ENCODE data around the gene PTPRO. TPM values are rescaled to one million over a fixed set of nuclear protein-coding genes. Genes with fewer than 3 reads are reported as not detected.

PTPRO gene
- total RNA-seq: 3.0 to 3.9 TPM (median 3.1 TPM) in 3 replicates
- long read RNA-seq, partial matches to known transcripts: 0 of 6 reads
- long read RNA-seq, other reads (novel, unspliced or antisense): 2 of 6 reads

- H3K27ac Mint-ChIP-seq (ENCODE audit: unreplicated experiment): no peak within 1 kb of the TSS
- H3K9me3 Mint-ChIP-seq (ENCODE audit: low read depth): no peaks in the 10 kb centered on the region
- DNase-seq (ENCODE audit: low spot score): no peak
- peak within 1 kb of the TSS; percentile 71 for H3K4me3 Mint-ChIP-seq (ENCODE audit: unreplicated experiment)
- TF ChIP-seq CTCF (IDR thresholded peaks at IDR 0.05): peak; percentile 42
- H3K36me3 Mint-ChIP-seq (ENCODE audit: low read depth): no peaks in the 10 kb centered on the region
- peaks cover 16% of the 10 kb centered on the region for H3K4me1 Mint-ChIP-seq (ENCODE audit: low read depth)
- peaks cover 31% of the 10 kb centered on the region for H3K27me3 Mint-ChIP-seq (ENCODE audit: low read depth)
These were observed at the start of gene PTPRO for GRCh38 chr12:15322164-15323061. PTPRO (plus strand) TSS chr12:15322508.

GRCh38 chr12:15273896-15274295 lies 48.4 kb upstream of the PTPRO start:
- no peak for DNase-seq (ENCODE audit: low spot score)
- Mint-ChIP-seq H3K27ac (ENCODE audit: unreplicated experiment) (no peak overlapping the region), H3K4me3 (ENCODE audit: unreplicated experiment) (no peak overlapping the region), H3K4me1 (ENCODE audit: low read depth) (peaks cover 23% of the 10 kb centered on the region), H3K9me3 (ENCODE audit: low read depth) (no peaks in the 10 kb centered on the region), H3K27me3 (ENCODE audit: low read depth) (no peaks in the 10 kb centered on the region), H3K36me3 (ENCODE audit: low read depth) (no peaks in the 10 kb centered on the region)
- no peak for TF ChIP-seq CTCF (IDR thresholded peaks at IDR 0.05)

GRCh38 chr12:15274561-15274967 lies 47.7 kb upstream of the PTPRO start:
- TF ChIP-seq CTCF (IDR thresholded peaks at IDR 0.05): no peak
- peak overlapping the region; percentile 68 for H3K27ac Mint-ChIP-seq (ENCODE audit: unreplicated experiment)
- no peaks in the 10 kb centered on the region for H3K36me3 Mint-ChIP-seq (ENCODE audit: low read depth)
- peaks cover 29% of the 10 kb centered on the region for H3K4me1 Mint-ChIP-seq (ENCODE audit: low read depth)
- H3K27me3 Mint-ChIP-seq (ENCODE audit: low read depth): no peaks in the 10 kb centered on the region
- no peak overlapping the region for H3K4me3 Mint-ChIP-seq (ENCODE audit: unreplicated experiment)
- no peaks in the 10 kb centered on the region for H3K9me3 Mint-ChIP-seq (ENCODE audit: low read depth)
- DNase-seq (ENCODE audit: low spot score): no peak

GRCh38 chr12:15276088-15276698 lies 46.1 kb upstream of the PTPRO start:
- no peak for DNase-seq (ENCODE audit: low spot score)
- H3K27ac Mint-ChIP-seq (ENCODE audit: unreplicated experiment): no peak overlapping the region
- H3K9me3 Mint-ChIP-seq (ENCODE audit: low read depth): no peaks in the 10 kb centered on the region
- peak; percentile 92 for TF ChIP-seq CTCF (IDR thresholded peaks at IDR 0.05)
- peaks cover 29% of the 10 kb centered on the region for H3K4me1 Mint-ChIP-seq (ENCODE audit: low read depth)
- no peaks in the 10 kb centered on the region for H3K27me3 Mint-ChIP-seq (ENCODE audit: low read depth)
- no peaks in the 10 kb centered on the region for H3K36me3 Mint-ChIP-seq (ENCODE audit: low read depth)
- no peak overlapping the region for H3K4me3 Mint-ChIP-seq (ENCODE audit: unreplicated experiment)

GRCh38 chr12:15278816-15279658 lies 43.3 kb upstream of the PTPRO start:
- no peaks in the 10 kb centered on the region for H3K9me3 Mint-ChIP-seq (ENCODE audit: low read depth)
- H3K36me3 Mint-ChIP-seq (ENCODE audit: low read depth): no peaks in the 10 kb centered on the region
- no peak for DNase-seq (ENCODE audit: low spot score)
- H3K4me1 Mint-ChIP-seq (ENCODE audit: low read depth): peaks cover 25% of the 10 kb centered on the region
- H3K27me3 Mint-ChIP-seq (ENCODE audit: low read depth): no peaks in the 10 kb centered on the region
- no peak overlapping the region for H3K4me3 Mint-ChIP-seq (ENCODE audit: unreplicated experiment)
- peak overlapping the region; percentile 80 for H3K27ac Mint-ChIP-seq (ENCODE audit: unreplicated experiment)
- TF ChIP-seq CTCF (IDR thresholded peaks at IDR 0.05): no peak
